ENCODE data around the gene ZIC1.

The ZIC1 gene

DNA sequence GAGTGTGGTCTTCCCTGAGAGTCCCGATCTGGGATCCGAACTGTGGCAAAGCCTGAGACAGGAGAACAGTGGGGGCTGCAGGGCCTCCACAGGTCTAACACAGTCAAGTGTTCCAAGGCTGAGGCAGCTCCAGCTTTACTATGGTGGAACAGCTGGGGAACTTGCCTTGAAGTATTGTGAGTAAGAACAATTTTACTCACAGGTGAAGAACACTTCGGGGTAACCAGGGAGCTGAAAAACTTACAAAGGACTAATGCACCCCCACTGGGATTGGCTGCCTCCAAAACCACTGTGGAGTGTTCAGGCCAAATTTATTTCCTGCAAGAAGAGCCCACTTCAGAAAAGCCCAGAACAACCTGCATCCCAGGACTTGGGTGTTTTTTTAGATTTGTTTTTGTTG lies 28.2 kb upstream of the ZIC1 start:
- no peak for DNase-seq

DNA sequence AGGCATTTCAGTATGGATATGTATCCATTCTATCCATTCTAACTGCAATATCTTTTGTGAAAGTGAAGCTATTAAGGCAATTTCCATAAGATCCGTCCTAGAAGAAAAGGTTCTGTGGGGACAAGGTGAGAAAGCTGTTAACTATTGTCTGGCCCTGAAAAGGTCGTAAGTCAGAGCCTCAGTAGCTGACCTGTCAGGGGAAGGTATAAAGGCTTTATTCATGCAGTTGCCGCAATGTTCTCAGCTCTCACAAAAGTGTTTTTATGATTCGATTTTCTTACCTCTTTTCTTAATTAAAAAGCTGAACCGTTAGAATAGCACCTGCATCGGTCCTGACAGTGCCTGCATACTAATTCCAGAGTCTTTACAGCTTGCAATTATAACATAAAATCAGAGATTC lies 27.6 kb upstream of the ZIC1 start:
- DNase-seq: no peak

DNA sequence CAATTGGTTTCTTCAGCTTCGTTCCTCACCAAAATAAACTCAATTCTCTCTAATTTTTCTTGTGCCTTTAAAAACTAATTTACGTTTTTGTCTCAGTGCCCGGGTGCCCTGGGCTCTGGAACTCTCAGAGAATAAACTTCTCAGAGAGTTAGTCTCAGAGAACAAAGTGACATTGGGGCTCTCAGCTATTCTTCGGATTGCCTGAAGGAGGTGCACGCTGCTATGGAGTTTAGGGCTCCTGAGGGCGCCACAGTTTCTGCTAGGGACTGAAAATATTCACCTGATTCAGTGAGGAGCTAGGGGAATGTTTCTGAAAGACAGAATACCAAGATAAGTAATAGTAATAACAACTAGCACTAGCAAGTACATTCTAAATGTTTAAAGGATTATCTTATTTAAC lies 25.5 kb upstream of the ZIC1 start:
- no peak for DNase-seq

DNA sequence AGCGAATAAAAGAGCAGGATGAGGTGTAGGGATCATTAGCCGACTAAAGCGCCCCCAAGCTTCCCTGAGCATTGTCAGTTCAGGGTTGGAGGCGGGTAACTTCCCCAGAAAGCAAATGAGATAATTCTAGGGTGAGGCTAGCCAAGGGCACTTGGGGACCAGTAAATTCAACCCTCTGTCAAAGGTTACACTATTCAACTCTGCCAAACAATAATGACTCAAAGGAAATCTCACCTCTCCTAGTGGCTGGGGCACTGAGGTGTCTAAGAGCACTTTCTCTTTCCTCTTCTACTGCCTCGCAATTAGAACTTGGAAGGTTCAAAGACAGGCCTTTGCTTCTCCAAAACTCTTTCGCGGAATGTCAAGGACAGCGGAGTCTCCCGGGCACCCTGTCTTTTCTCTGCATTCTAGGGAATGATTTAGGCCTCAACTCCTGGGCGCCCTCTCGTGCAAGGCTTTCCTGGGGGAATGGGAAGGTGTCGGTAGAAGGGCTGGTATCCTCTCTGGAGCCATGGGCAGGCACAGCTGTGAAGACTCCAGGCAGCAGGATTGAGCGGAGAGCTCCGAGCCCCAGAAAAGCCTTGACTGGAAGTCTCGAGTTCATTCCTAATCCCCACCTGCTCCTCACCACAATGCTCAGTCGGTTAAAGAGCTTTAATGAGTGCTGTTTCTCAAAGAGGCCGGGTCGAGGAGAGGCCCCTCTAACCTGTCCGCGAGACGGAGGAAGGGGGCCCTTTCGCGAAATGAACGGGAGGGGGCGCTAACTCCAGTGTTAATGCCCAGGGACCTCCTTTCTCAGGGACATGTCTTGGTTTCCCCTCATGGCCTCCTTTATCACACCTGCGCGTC lies 24.7 kb upstream of the ZIC1 start:
- DNase-seq: no peak

DNA sequence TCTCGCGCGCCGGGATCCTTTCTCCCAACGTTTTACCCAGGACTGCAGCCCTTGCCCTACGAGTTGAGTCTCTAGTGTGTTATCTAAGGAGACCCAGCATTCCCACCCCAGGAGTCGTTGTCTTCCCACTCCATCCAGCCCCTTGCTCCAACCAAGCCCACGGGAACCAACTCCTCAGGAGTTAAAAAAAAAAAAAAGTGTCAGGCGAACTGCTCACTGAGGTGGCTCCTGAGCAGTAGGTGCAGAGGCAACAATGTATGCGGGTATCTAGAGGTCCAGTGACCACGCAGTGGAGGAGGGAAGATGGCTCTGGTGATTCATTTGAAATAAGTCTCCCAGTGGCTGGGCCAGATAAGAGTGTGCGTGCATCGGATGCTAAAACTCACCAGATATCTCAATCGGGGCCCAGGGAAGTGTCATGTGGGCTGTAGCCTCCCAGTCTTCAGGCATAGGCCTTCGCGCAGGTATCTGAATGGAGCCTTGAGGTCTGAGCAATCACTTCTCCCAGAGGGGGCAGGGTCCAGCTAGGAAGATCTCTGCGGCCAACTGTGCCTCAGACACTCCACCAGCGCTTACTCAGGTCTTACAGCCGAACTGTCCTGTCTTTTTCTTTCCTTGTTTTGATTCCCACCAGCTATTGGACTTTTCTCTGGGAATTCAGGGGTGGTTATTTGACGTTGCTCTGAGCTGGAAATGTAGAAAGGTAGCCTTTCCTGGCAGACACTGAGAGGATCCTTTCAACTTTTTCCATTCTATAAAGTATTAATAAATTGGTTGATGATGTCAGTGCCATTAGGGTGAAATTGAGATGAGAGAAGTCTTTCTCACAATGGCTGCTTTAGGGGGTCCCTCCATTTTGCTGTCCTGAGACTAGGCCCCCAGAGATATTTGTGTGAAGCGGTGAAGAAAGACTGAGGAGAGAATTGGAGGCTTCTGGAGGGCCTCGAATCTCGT lies 23.8 kb upstream of the ZIC1 start:
- DNase-seq: no peak

DNA sequence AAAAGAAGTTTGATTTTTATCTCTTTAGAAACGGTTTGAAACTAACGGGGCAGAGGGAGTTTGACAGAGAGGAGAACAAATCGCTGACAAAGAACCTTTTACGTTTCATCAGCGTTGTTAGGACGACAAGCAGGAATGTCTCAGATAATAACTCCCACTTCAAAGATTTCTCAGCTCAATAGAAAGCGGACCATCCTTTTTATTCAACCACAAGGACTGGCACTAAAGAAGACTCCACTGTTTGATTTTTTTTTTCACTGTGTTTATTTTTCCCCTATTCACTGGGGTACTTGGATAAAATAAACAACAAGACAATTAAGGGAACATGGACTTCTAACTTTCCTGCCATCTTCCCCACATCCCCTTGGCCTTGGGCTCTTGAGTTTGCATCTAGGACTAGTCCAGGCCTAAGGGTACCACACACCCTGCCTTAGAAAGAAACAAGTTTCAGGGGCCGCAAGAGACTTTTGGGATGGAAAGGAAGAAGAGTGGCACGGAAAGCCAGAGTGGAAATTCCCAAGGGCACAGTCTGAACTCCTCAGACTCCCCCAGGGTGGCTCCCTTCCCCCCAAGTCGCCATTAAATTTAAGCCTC lies 21.8 kb upstream of the ZIC1 start:
- DNase-seq: no peak

DNA sequence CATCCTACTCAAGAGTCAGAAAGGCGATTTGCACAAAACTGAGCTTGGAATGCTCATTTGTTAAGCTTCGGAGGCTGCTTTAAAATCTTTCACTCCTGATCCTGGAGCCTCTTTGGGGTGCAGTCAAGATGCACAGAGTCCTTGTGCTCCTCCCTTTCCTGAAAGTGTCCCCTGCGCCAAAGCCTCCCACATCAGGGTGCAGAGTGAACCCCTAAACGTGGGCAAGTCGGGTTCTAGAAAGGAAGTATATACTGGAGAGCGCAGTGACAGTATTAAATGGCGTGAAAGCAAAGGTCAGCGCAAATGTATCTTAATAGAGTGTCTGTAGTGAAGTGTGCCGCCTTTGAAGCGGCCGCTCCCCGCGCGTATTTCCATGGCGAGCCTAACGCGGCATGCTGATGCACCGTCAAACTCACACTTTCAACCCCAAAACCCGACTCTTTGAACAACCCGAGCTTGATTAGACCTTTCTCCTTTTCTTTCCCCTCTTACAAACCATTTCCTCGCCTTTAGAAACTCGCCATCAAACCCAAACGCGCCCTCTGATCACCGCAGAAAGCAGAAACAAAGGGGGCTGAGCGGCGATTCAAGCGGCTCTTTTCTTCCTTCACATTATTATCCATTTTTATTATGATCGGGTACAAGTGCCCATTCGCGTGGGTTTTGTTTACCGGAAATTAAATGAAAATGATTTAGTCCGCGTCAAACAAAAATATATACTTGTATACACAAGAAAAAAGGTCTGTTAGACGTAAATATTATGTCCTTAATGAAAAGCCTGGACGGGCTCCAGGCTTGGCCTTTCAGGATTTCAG lies 21.1 kb upstream of the ZIC1 start:
- no peak for DNase-seq

DNA sequence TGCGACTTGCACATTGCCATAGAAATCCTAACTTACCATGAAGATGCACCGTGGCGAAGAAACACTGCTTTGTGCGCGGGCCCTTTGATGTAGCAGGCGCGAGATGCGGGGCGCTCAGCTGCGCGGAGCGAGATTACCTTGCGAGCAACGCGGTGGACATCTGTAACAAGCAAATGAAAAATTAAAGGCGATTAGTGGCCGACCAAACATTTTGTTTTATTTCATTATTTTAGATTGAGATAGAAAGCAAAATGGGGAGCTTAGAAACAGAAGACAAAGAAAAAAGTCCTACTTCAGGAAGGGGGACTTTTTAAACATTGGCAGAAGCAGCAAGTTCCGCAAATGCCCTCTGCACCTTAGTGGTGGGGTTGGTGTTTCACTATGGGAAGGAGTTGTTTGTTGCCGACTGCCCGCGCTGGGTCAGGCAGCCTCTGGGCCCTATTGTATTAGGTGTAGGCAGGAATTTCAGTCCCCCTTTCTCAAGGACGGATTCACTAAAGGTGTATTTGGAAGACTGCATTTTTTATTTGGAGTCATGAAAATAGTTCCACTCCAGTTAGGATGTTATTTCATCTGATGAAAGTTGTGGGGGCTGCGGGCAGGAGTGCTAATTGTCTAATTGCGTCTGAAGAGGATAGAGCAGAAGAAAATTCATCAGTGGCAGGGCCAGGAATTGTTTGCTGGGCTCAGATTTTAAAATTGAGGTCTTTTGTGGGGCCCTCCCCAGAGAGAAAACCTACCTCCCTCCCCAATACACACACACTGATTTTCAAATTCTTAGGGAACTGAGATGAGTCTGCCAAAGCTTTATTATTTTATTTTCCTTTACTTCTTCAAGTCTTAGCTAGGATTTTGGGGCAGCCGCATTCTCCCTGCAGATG lies 20.2 kb upstream of the ZIC1 start:
- no peak for DNase-seq

DNA sequence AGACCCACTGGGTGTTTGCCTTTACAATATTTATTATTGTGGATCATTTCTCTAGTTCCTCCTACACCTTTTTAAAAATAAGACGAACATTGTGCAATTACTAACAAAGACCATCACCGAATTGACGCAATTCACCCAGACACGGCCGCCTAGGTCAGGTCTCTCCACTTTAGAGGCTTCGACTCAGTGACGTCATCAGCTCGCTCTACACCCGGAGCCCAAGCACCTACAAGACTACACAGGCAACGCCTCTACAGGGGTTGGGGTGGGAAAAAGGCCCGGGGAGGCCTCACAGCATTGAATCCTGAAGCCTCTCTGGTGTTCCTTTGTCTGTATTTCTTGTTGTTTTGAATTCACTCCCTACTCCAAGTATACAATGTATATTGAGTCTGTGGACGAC lies 19.4 kb upstream of the ZIC1 start:
- DNase-seq: no peak

DNA sequence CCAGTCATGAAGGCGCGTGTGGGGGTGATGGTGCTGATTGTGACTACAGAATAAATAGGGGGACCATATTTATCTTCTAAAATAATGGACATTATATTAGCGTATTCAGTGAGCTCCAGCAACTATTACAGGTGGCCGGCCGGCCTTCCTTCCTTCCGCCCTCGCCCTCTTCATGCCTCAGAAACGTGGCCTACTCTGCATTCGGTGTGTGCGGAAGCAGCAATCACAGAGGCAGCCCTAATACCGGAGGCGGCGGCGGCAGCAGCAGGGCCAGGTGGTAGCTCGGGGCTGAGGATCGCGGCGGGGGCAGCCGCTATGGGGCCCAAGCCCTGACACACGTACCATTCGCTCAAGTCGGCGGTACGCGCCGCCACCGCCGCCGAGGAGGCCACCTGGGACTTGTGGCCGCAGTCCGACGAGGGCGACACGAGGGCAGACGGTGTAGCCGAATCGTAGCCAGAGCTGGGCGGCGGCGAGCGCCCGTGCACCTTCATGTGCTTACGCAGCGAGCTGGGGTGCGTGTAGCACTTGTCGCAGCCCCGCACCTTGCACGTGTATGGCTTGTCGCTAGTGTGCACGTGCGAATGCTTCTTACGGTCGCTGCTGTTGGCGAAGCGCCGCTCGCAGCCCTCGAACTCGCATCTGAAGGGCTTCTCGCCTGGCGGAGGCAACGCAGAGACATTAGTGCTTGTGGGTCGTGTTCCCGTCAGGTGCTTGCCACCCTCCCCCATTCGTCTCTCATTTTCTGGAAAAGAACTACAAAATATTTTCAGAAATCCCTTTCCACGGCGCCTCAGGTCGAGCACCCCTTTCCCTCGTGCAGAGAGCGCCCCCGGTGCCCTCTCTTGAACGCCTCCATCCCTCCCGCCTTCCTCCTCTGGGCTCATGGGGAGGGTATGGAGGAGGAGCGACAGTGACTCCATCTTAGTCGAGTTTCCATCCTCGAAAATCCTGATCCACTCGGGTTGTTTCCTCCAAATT lies 18.3 kb upstream of the ZIC1 start:
- no peak for DNase-seq

DNA sequence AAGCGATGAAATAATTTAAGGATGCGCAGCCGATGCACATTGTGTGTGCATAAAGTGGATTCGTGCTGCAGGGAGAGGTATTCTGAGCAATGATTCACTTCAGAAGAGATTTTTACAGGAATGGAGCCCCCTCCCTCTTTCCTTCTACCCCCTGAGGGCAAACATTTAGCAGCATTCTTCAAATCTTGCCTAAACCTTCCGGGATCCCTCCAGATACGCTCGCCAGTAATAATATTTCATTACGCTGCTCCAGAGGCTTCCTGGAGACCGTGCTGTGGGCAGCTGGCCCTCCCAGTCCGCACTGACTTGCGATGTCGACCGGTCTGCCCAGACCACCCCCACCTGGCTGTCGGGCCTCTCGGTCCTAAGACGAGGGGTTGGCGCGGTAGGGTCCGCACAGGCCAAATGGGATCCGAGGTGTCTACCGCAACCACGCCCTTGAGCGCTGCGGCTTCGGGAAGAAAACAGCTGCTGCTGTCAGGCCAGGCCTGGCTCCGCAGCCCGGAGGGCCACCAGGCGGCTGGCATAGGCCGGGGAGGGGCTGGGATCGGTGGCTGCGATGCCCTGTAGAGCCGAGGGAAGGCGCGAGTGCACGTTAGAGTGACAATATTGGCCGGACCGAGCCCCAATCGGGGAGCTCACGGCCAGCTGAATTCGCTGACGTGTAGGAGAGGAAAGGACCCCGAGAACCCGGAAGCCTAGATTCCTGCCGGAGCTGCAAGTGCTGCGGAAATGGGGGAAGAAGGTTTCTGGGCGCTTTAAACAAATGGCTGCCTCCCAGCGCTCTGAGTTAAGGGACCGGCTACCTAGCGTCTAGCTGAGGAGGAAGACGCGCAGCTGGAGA lies 17.2 kb upstream of the ZIC1 start:
- DNase-seq: no peak

DNA sequence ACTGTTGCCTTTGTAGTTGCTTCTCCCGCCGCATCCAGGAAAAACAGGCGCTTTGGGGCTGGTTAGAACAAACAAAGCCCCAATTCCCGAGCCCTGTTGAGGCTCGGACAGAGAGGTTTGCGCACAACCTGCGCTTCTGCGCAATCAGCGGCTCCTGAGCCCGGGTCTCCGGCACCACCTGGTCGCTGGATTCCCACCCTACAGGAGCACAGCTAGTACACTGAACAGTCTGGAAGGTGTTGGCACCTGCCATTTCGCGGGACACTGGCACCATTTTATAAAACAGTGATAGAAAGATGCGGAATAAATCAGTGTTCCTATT lies 16.6 kb upstream of the ZIC1 start:
- DNase-seq: no peak

DNA sequence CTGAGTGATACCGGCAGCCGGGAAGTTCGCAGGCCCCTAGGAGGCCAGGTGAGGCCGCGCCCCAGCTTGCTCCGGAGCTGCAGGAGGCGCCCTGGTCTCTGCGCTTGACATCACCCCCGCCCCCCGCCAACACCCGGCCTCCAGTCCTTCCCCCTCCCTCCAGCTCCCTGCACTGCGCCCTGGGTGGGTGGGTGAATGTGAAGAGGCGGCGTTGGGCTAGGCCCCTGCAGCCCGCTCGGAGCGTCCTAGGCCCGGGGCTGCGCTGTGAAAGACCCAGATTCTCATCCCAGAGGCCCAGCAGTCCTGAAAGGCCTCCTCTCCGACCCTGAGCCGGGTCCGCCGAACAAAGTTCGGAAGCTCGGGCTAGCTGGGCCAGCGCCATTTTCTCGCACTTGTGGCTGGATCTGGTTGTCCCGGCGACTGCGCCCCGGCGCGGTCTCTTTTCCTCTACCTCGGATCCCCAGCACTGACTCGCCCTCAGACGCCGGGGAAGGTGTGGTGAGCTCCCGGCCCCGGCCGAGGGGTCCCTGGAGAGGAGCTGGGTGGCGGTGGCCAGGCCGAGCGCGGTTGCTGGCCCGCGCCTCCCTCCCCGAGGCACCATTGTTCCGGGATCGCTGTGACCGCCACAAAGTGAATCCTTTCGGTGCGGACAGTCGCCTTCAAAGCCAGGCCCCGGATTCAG lies 15.8 kb upstream of the ZIC1 start:
- no peak for DNase-seq

DNA sequence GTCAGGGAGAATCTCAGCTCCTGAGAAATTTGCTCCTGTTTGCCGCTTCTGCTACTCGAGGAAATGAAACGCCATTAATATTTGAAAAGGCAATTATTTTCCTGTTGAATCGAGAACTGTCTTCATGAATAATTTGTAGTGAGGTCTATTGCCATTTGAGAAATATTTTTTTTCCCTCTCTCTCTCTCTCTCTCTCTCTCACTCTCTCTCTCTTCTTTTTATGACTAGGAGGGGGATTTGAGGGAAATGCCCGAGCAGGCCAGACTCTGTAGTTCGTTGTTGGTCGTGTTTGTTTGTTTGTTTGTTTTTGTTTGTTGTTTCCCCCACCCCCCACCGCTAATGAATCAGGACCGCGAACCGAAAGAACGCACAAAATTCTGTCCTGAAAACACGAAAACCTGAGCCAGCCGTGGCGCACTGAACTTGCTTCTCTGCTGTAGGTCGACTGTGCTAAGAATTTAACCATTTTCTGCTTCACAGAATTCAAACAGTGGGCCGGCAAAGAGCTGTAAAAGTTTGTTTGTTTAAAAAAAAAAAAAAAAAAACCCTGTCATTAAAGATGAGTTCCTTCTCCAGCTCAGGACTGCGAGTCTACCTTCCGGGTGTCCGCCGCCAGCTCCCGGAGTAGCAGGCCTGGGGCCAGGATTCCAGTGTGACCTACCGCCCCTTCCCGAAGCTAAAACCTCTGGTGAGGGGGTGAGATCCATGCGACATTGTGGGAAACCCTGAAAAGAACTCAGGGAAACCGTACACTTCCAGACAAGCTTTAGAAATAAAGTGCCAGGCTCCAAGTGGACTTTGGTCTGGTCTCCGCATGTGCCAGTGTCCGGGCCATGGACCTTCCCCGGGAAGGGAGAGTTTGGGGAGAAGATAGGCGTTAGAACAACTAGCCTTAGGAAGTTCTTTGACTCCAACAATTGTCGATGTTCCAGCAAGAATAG lies 15.0 kb upstream of the ZIC1 start:
- DNase-seq: no peak

DNA sequence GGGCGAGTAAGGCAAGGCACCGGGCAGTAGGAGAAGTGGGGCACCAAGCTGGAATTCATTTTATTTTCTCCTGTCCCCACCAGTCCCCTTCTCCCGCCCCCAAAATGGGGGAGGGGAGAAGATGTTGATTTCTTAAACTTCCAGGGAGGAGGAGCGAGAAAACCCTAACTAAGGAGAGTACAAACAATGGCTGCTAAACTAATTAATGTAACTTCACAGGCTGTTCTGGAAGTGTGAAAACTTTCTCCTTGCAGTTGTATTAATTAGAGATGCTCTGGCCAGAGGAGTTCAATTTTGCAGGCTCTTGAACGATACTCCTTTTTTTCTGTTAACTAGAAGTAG lies 14.3 kb upstream of the ZIC1 start:
- DNase-seq: no peak

DNA sequence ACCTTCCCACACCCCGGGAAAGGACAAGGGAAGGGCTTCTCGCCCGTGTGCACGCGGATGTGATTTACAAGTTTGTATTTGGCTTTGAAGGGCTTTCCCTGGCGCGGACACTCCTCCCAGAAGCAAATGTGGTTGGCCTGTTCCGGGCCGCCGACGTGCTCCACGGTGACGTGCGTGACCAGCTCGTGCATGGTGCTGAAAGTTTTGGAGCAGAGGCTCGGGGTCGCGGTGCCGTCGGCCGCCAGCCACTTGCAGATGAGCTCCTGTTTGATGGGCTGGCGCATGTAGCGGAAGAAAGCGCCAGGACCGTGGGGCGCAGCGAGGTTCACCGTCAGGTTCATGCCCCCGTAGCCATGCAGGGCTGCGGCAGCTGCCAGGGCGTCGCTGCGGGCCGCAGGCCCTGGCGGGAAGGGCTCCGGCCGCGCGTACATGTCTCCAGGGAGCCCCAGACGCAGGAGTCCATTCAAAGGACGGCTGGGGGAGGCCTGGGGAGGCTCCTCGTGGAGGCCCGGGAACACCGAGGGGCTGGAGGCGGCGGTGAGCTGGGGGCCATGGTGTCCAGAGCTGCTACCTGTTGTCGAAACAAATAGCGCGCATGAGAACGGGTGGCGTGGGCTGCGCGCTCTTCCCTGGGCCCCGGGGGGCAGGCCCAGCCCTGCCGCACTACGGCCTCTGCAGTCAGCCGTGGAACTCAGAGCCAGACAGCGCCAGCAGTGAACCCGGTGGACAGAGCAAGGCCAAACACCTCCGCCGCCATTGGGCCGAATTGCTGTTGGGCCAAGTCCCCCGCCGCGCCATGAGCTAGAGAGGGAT lies 13.1 kb upstream of the ZIC1 start:
- no peak for DNase-seq

DNA sequence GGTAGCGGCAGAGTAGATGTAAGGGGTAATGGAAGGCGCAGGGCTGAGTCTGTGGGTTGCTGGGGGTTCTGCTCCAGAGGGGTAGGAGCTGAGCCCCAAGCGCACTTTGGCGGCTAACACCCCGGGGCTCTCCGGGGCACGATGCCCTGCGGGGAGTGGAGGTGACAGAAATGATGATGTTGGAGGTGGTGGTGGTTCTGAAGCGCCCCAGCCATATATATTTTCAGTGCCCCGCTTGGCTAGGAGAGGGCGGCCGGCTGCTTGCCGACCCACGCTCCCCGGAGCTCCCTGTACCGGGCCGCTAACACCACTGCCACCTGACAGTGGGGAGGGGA lies 12.5 kb upstream of the ZIC1 start:
- no peak for DNase-seq
